ENCODE results near the gene C5AR2. TPM values are rescaled to one million over a fixed set of nuclear protein-coding genes. Genes with fewer than 3 reads are reported as not detected.

Gene C5AR2
- total RNA-seq, 1 experiment from 2014 or later = not detected

DNA sequence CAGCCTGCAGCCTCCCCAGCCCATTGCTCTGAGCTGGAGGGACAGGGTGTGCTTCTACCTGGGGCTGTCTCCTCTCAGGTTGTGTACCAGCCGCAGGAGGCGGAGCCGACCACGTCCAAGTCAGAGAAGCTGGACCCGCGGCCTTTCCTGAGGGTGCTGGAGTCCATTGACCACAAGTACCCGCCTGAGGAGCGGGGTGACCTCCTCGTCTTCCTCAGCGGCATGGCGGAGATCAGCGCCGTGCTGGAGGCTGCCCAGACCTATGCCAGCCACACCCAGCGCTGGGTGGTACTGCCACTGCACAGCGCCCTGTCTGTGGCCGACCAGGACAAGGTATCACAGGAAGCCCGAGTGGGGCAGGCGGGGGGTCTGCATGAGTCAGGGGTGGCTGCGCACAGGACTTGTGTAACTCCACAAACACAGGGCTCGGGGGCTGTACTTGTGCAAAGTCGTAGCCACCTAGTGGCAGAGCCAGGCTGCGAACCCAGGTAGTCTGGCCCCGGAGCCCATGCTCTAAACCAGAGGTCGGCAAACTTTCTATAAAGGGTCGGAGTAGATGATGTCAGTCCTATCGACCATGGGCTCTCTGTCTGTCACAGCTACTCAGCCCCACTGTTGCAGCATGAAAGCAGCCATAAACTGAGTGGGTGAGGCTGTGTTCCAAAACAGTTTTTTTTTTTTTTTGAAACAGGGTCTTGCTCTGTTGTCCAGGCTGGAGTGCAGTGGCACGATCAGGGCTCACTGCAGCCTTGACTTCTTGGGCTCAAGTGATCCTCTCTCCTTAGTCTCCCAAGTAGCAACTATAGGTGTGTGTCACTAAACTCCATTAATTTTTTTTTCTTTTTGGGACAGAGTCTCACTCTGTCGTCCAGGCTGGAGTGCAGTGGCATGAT, 26.1 kb downstream of the C5AR2 start:
- H3K9me3 ChIP-seq (ENCODE audit: low read depth, low read length, poor library complexity, severe bottlenecking) = no peaks in the 10 kb centered on the region
- no TSS peak for BruUV-seq (replicated peaks)
- TF ChIP-seq, protein P1, sequence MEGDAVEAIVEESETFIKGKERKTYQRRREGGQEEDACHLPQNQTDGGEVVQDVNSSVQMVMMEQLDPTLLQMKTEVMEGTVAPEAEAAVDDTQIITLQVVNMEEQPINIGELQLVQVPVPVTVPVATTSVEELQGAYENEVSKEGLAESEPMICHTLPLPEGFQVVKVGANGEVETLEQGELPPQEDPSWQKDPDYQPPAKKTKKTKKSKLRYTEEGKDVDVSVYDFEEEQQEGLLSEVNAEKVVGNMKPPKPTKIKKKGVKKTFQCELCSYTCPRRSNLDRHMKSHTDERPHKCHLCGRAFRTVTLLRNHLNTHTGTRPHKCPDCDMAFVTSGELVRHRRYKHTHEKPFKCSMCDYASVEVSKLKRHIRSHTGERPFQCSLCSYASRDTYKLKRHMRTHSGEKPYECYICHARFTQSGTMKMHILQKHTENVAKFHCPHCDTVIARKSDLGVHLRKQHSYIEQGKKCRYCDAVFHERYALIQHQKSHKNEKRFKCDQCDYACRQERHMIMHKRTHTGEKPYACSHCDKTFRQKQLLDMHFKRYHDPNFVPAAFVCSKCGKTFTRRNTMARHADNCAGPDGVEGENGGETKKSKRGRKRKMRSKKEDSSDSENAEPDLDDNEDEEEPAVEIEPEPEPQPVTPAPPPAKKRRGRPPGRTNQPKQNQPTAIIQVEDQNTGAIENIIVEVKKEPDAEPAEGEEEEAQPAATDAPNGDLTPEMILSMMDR (conservative IDR thresholded peaks at IDR 0.05; ENCODE audit: low read depth, low read length) = peak; percentile 31; the same call in 1 of the 2 replicates
- no peak for TF ChIP-seq EZH2 (IDR thresholded peaks at IDR 0.05; ENCODE audit: borderline replicate concordance, low read depth, low read length, poor library complexity, severe bottlenecking)
- H3K4me3 ChIP-seq (ENCODE audit: low read depth, low read length, poor library complexity, severe bottlenecking) = no peak overlapping the region
- H3K36me3 ChIP-seq (ENCODE audit: insufficient read depth, low read length, poor library complexity, severe bottlenecking) = peaks cover 89% of the 10 kb centered on the region
- CTCF ChIA-PET = no interaction called here
- intact Hi-C loops (cut with micrococcal nuclease; ENCODE audit: unreplicated experiment) = no loop called here
- no peak overlapping the region for H3K27ac ChIP-seq (ENCODE audit: low read depth, low read length, poor library complexity, severe bottlenecking)
- H3K27me3 ChIP-seq (replicated peaks; ENCODE audit: insufficient read depth, low read depth, low read length, poor library complexity) = no peaks in the 10 kb centered on the region
- H3K4me1 ChIP-seq (ENCODE audit: insufficient read depth, low read length, poor library complexity, severe bottlenecking) = no peaks in the 10 kb centered on the region
- DNase-seq (ENCODE audit: low spot score) = no peak
- POLR2A ChIA-PET (ENCODE audit: low non-redundant PET) = no interaction called here

DNA sequence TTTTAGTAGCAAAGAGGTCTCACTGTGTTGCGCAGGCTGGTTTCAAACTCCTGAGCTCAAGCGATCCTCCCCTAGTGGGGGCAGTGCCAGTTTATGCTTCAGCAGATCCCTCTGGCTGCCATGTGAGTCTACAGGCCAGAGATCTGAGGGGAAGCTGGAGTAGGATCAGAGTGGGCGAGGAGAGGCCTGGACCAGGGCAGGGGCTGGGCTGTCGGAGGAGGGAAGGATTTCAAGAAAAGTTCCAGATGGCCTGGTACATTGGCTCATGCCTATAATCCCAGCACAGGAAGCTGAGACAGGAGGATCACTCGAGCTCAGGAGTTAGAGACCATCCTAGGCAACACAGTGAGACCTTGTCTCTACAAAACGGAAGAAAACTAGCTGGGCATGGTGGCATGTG, 27.0 kb downstream of the C5AR2 start:
- Histone ChIP-seq H3K4me3 (ENCODE audit: low read depth, low read length, poor library complexity, severe bottlenecking) (no peak overlapping the region), H3K36me3 (ENCODE audit: insufficient read depth, low read length, poor library complexity, severe bottlenecking) (peaks cover 89% of the 10 kb centered on the region), H3K27me3 (replicated peaks; ENCODE audit: insufficient read depth, low read depth, low read length, poor library complexity) (no peaks in the 10 kb centered on the region), H3K27ac (ENCODE audit: low read depth, low read length, poor library complexity, severe bottlenecking) (no peak overlapping the region), H3K9me3 (ENCODE audit: low read depth, low read length, poor library complexity, severe bottlenecking) (no peaks in the 10 kb centered on the region), H3K4me1 (ENCODE audit: insufficient read depth, low read length, poor library complexity, severe bottlenecking) (no peaks in the 10 kb centered on the region)
- CTCF ChIA-PET = interaction anchor here (0.5 kb wide), 1 partner anchor 77 kb away, joined by 3 read pairs; no protein-coding TSS in a partner anchor
- no peak for DNase-seq (ENCODE audit: low spot score)
- intact Hi-C loops (cut with micrococcal nuclease; ENCODE audit: unreplicated experiment) = no loop called here
- POLR2A ChIA-PET (ENCODE audit: low non-redundant PET) = no interaction called here
- TF ChIP-seq, protein P1 (conservative IDR thresholded peaks at IDR 0.05; ENCODE audit: low read depth, low read length) = no peak
- no peak for TF ChIP-seq EZH2 (IDR thresholded peaks at IDR 0.05; ENCODE audit: borderline replicate concordance, low read depth, low read length, poor library complexity, severe bottlenecking)
- BruUV-seq (replicated peaks) = no TSS peak

DNA sequence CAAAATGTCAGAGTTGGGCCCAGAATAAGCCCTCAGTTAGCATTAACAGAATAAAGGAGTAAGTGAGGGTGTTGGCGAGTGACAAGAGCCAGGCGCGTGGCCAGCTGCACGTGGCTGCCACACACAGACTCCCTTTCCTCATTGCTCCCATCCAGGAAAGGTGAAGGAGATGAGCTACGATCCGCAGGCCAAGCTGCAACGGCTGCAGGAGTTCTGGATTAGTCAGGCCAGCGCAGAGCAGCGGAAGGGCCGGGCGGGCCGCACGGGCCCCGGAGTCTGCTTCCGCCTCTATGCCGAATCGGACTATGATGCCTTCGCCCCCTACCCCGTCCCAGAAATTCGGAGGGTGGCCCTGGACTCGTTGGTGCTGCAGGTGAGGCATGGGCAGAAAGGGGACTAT, 30.3 kb downstream of the C5AR2 start:
- Histone ChIP-seq H3K9me3 (ENCODE audit: low read depth, low read length, poor library complexity, severe bottlenecking) (no peaks in the 10 kb centered on the region), H3K36me3 (ENCODE audit: insufficient read depth, low read length, poor library complexity, severe bottlenecking) (peaks cover 73% of the 10 kb centered on the region), H3K4me3 (ENCODE audit: low read depth, low read length, poor library complexity, severe bottlenecking) (no peak overlapping the region), H3K4me1 (ENCODE audit: insufficient read depth, low read length, poor library complexity, severe bottlenecking) (no peaks in the 10 kb centered on the region), H3K27me3 (replicated peaks; ENCODE audit: insufficient read depth, low read depth, low read length, poor library complexity) (no peaks in the 10 kb centered on the region), H3K27ac (ENCODE audit: low read depth, low read length, poor library complexity, severe bottlenecking) (no peak overlapping the region)
- ChIA-PET CTCF (no interaction called here), POLR2A (ENCODE audit: low non-redundant PET) (no interaction called here)
- TF ChIP-seq, protein P1 (conservative IDR thresholded peaks at IDR 0.05; ENCODE audit: low read depth, low read length) = no peak
- no peak for TF ChIP-seq EZH2 (IDR thresholded peaks at IDR 0.05; ENCODE audit: borderline replicate concordance, low read depth, low read length, poor library complexity, severe bottlenecking)
- intact Hi-C loops (cut with micrococcal nuclease; ENCODE audit: unreplicated experiment) = no loop called here
- DNase-seq (ENCODE audit: low spot score) = no peak
- BruUV-seq (replicated peaks) = no TSS peak

Data from A673 (cell line).